DOHH2 (cell line): ENCODE measurements around the gene KIF2C.
"Not testable (repeated sequence)": the region's sequence is repeated elsewhere in the genome, so short reads cannot be mapped to it uniquely, and the experiment has no call there.

Experiments
- H3F3A ChIP-seq: fragments of 200-600 bp; sonication (generic), shearing (Covaris generic); 2 replicates; pipeline ENCODE4 v1.6.0; 2016; ENCODE audit warnings: antibody characterized with exemption, mild to moderate bottlenecking; ENCODE audit not compliant: control insufficient read depth, insufficient read depth
- H3K27ac ChIP-seq: fragments of 200-600 bp; sonication (generic); 2 replicates; pipeline ENCODE4 v1.5.1; 2014; ENCODE audit warnings: low read depth, mild to moderate bottlenecking, low read length, moderate library complexity
- H3K27me3 ChIP-seq: fragments of 200-600 bp; sonication (generic); 2 replicates; pipeline ENCODE4 v1.6.1; 2014; ENCODE audit warnings: mild to moderate bottlenecking, low read length, mixed read lengths; ENCODE audit not compliant: control insufficient read depth
- H3K36me3 ChIP-seq: fragments of 200-600 bp; sonication (generic); 2 replicates; pipeline ENCODE4 v1.6.1; 2014; ENCODE audit warnings: mild to moderate bottlenecking, low read length, moderate library complexity, mixed read lengths; ENCODE audit not compliant: control insufficient read depth
- H3K4me1 ChIP-seq: fragments of 200-600 bp; sonication (generic); 2 replicates; pipeline ENCODE4 v1.6.1; 2014; ENCODE audit warnings: mild to moderate bottlenecking, low read length, mixed read lengths; ENCODE audit not compliant: control insufficient read depth
- H3K4me2 ChIP-seq: fragments of 200-600 bp; sonication (generic); 2 replicates; pipeline ENCODE4 v1.6.0; 2014; ENCODE audit warnings: mild to moderate bottlenecking, low read length, moderate library complexity
- H3K4me3 ChIP-seq: fragments of 200-600 bp; sonication (generic); 2 replicates; pipeline ENCODE4 v1.5.1; 2014; ENCODE audit warnings: mild to moderate bottlenecking, low read length, mixed read lengths
- H3K79me2 ChIP-seq: fragments of 200-600 bp; sonication (generic); 2 replicates; pipeline ENCODE4 v1.6.1; 2014; ENCODE audit warnings: mild to moderate bottlenecking, low read length, mixed read lengths; ENCODE audit not compliant: control insufficient read depth
- H3K9me2 ChIP-seq: fragments of 200-600 bp; sonication (generic); replicated peaks from 2 replicates; pipeline ENCODE4 v1.6.1; 2014; ENCODE audit warnings: mild to moderate bottlenecking, low read length, mixed read lengths; ENCODE audit not compliant: control insufficient read depth
- H3K9me3 ChIP-seq: fragments of 200-600 bp; sonication (generic); 2 replicates; pipeline ENCODE4 v1.6.1; 2014; ENCODE audit warnings: antibody characterized with exemption, low read length, mixed read lengths; ENCODE audit not compliant: control insufficient read depth, insufficient read depth
- H4K20me1 ChIP-seq: fragments of 200-600 bp; sonication (generic); 2 replicates; pipeline ENCODE4 v1.6.0; 2014; ENCODE audit warnings: low read depth, mild to moderate bottlenecking, antibody characterized with exemption, low read length, moderate library complexity; ENCODE audit not compliant: control insufficient read depth, insufficient read depth
- EZH2phosphoT487 ChIP-seq: fragments of 200-600 bp; sonication (generic); IDR thresholded peaks from 2 replicates; pipeline ENCODE4 v1.6.1; 2017; ENCODE audit warnings: borderline replicate concordance, mild to moderate bottlenecking, antibody characterized with exemption, low read length, moderate library complexity, mixed read lengths
- TF ChIP-seq, protein P1 (sequence below): fragments of 200-600 bp; sonication (generic); IDR thresholded peaks from one replicate; pipeline ENCODE4 v1.5.1; 2014; ENCODE audit warnings: antibody characterized with exemption, mild to moderate bottlenecking, low read depth, low read length; ENCODE audit not compliant: poor library complexity, severe bottlenecking

KIF2C gene

DNA sequence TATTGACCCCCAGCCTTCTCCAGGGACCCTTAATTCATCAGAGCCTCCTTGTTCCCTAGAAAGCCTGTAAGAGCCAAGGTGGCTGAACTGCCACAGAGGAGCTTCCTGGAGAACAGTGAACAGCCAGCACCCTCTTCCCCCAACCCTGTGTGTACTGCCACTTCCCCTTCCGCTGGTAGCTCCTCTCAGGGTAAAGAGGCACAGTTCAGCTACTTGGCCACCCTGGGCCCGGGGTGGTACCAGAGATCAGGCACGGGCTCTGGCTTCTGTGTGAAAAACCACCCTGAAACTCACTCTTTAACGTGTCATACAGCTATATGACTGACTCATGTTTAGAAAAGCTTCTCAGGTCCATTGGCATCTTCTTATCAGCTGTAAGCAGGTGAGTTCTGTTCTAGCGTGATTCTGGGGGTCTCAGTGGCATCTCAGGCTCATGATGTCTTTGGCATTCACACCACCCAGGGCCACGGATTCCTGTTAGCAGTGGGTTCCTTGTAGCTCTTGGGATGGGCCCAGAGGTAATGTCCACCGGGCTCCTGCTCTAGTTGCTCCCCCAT lies 42.8 kb upstream of the KIF2C start:
- H3K4me2 ChIP-seq = no peak overlapping the region
- TF ChIP-seq EZH2phosphoT487 = no peak
- TF ChIP-seq, protein P1, sequence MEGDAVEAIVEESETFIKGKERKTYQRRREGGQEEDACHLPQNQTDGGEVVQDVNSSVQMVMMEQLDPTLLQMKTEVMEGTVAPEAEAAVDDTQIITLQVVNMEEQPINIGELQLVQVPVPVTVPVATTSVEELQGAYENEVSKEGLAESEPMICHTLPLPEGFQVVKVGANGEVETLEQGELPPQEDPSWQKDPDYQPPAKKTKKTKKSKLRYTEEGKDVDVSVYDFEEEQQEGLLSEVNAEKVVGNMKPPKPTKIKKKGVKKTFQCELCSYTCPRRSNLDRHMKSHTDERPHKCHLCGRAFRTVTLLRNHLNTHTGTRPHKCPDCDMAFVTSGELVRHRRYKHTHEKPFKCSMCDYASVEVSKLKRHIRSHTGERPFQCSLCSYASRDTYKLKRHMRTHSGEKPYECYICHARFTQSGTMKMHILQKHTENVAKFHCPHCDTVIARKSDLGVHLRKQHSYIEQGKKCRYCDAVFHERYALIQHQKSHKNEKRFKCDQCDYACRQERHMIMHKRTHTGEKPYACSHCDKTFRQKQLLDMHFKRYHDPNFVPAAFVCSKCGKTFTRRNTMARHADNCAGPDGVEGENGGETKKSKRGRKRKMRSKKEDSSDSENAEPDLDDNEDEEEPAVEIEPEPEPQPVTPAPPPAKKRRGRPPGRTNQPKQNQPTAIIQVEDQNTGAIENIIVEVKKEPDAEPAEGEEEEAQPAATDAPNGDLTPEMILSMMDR = no peak

DNA sequence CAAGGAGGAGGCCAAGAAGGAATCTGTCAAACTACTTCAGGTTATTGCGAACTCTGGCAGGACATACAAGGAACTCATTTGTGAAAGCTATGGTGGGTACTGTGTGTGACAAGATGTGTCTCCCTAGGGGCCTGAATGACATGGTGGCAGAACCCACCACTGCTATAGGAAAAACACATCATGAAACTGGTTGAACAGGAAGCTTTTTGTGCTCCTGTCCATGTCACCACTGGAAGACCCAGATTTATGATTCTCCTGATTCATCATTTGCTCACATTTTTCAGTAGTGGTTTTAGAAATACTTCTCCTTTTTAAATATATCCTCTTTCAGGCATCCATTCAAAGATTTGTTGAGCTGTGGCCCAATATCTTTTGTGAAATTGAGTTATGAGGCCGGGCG lies 41.5 kb upstream of the KIF2C start:
- Histone ChIP-seq H3K4me1 (peaks cover 52% of the 10 kb centered on the region), H3K4me2 (peak overlapping the region; percentile 29), H3K4me3 (no peak overlapping the region), H3K9me2 (no peaks in the 10 kb centered on the region), H3K36me3 (no peaks in the 10 kb centered on the region), H3K27me3 (no peaks in the 10 kb centered on the region), H3K27ac (no peak overlapping the region), H3F3A (peaks cover 4% of the 10 kb centered on the region; the same call in 1 of the 2 replicates), H4K20me1 (no peaks in the 10 kb centered on the region), H3K9me3 (no peaks in the 10 kb centered on the region), H3K79me2 (no peaks in the 10 kb centered on the region)
- TF ChIP-seq, protein P1 = no peak
- no peak for TF ChIP-seq EZH2phosphoT487

More for the DNA sequence above, 42.8 kb upstream of the KIF2C start:
- H3K9me3 ChIP-seq = no peaks in the 10 kb centered on the region
- H3K4me3 ChIP-seq = no peak overlapping the region
- H3K36me3 ChIP-seq = no peaks in the 10 kb centered on the region
- H3K27me3 ChIP-seq = no peaks in the 10 kb centered on the region
- H3K79me2 ChIP-seq = no peaks in the 10 kb centered on the region
- H3K4me1 ChIP-seq = peaks cover 53% of the 10 kb centered on the region
- H4K20me1 ChIP-seq = no peaks in the 10 kb centered on the region
- no peaks in the 10 kb centered on the region for H3K9me2 ChIP-seq
- H3K27ac ChIP-seq = no peak overlapping the region
- peaks cover 4% of the 10 kb centered on the region; the same call in 1 of the 2 replicates for H3F3A ChIP-seq

DNA sequence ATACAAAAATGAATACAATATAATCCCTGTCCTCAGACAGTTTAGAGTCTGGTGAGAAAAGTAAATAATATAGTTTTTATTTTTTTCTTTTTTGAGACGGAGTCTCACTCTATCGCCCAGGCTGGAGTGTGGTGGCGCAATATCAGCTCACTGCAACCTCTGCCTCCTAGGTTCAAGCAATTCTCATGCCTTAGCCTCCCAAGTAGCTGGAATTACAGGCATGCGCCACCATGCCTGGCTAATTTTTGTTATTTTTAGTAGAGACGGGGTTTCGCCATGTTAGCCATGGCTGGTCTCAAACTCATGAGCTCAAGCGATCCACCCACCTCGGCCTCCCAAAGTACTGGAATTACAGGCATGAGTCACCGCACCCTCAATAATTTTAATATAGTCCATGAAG lies 40.3 kb upstream of the KIF2C start:
- not testable (repeated sequence) for H3K9me3 ChIP-seq

DNA sequence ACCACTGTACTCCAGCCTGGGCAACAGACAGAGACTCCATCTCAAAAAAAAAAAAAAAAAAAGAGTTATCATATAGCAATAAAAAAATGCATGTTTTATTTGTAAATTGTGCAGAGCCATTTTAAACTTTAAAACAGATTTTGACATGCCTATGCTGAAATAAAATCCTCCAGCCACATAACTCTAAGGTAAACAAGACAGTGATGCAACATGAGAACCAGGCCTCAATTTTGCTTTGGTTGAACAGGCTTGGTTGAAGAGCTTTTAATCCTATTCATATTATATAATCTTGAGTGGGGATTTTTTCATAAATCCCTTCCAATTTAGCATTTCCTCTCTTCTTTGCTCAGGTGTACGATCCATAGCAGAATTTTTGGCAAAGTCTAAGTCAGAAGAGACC lies 39.1 kb upstream of the KIF2C start:
- H4K20me1 ChIP-seq = no peaks in the 10 kb centered on the region
- H3K4me1 ChIP-seq = peaks cover 31% of the 10 kb centered on the region
- H3K4me3 ChIP-seq = no peak overlapping the region
- H3K27me3 ChIP-seq = no peaks in the 10 kb centered on the region
- no peaks in the 10 kb centered on the region for H3K9me2 ChIP-seq
- peaks cover 4% of the 10 kb centered on the region; the same call in 1 of the 2 replicates for H3F3A ChIP-seq
- H3K79me2 ChIP-seq = no peaks in the 10 kb centered on the region
- H3K4me2 ChIP-seq = no peak overlapping the region
- no peaks in the 10 kb centered on the region for H3K9me3 ChIP-seq
- H3K36me3 ChIP-seq = no peaks in the 10 kb centered on the region
- no peak overlapping the region for H3K27ac ChIP-seq
- TF ChIP-seq, protein P1 = no peak
- no peak for TF ChIP-seq EZH2phosphoT487

More for the DNA sequence above, 40.3 kb upstream of the KIF2C start:
- not testable (repeated sequence) for H3K4me3 ChIP-seq, H3K4me2 ChIP-seq, H4K20me1 ChIP-seq, H3K27me3 ChIP-seq, H3K36me3 ChIP-seq, H3K79me2 ChIP-seq, H3K9me2 ChIP-seq, H3F3A ChIP-seq, H3K27ac ChIP-seq
- peaks cover 43% of the 10 kb centered on the region for H3K4me1 ChIP-seq
